HG02970 (cell line): ENCODE results near the gene IQCF2.
"Not testable (repeated sequence)": the region's sequence is repeated elsewhere in the genome, so short reads cannot be mapped to it uniquely, and the experiment has no call there.

Source experiments
- ATAC-seq: cut with Tn5 transposase; IDR thresholded peaks from one replicate; pipeline ENCODE4 v1.9.1; 2021; ENCODE audit warnings: mild to moderate bottlenecking, moderate library complexity, moderate number of reproducible peaks; ENCODE audit not compliant: unreplicated experiment, low FRiP score

IQCF2 gene

GRCh38 chr3:51875501-51875900, 14.1 kb downstream of the IQCF2 start, which contains the start of gene IQCF5:
TSS of gene IQCF5 (minus strand) at chr3:51875601. CDS start at chr3:51875531, 70 bp downstream.
- no peak for ATAC-seq

- no peak for ATAC-seq
Measured at GRCh38 chr3:51876186-51876585, 14.8 kb downstream of the IQCF2 start.

GRCh38 chr3:51879937-51880336, 18.5 kb downstream of the IQCF2 start:
- no peak for ATAC-seq

- no peak for ATAC-seq
Measured at GRCh38 chr3:51886447-51886846, 25.0 kb downstream of the IQCF2 start.

GRCh38 chr3:51887620-51888019, 26.2 kb downstream of the IQCF2 start:
- ATAC-seq: no peak

GRCh38 chr3:51888463-51889105, 27.2 kb downstream of the IQCF2 start:
- ATAC-seq: no peak

- no peak for ATAC-seq
Measured at GRCh38 chr3:51891242-51892039, 30.0 kb downstream of the IQCF2 start.

GRCh38 chr3:51894391-51894790, 33.0 kb downstream of the IQCF2 start:
- ATAC-seq: no peak

- ATAC-seq: no peak
Measured at GRCh38 chr3:51894939-51895338, 33.5 kb downstream of the IQCF2 start.

- ATAC-seq: no peak
Measured at GRCh38 chr3:51896607-51897305, 35.3 kb downstream of the IQCF2 start.

GRCh38 chr3:51897391-51897790, 36.0 kb downstream of the IQCF2 start:
- ATAC-seq: no peak

GRCh38 chr3:51900043-51900442, 38.6 kb downstream of the IQCF2 start:
- not testable (repeated sequence) for ATAC-seq

- ATAC-seq: not testable (repeated sequence)
Measured at GRCh38 chr3:51902361-51902760, 40.9 kb downstream of the IQCF2 start.

- ATAC-seq: no peak
Measured at GRCh38 chr3:51904034-51904823, 42.8 kb downstream of the IQCF2 start.

- ATAC-seq: no peak
Measured at GRCh38 chr3:51908026-51908425, 46.6 kb downstream of the IQCF2 start.
